ENCODE measurements around the gene ATOH8.

DNA sequence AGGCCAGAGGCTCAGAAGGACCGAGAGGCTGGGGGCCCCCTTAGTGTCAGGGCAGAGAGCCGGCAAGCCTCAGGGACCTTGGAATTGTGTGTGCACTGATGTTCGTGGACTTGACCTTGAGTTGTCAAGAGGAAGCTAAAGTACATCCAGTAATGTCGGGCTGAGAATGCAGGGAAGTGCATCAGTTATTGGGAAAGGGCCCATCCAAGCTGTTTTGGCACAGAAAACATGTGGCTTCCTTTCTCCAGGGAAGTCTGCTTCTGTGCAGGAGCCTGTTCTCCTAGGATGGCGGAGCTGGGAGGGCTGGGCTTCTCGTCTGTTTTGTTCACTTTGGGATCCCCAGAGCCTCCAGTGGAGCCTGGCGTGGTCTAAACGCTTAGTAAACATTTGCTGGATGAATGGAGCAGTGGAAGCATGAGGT, 23.7 kb downstream of the ATOH8 start:
- no peak for TF ChIP-seq CTCF (IDR thresholded peaks at IDR 0.05; ENCODE audit: insufficient read depth, low read length)
- TF ChIP-seq, protein P1, sequence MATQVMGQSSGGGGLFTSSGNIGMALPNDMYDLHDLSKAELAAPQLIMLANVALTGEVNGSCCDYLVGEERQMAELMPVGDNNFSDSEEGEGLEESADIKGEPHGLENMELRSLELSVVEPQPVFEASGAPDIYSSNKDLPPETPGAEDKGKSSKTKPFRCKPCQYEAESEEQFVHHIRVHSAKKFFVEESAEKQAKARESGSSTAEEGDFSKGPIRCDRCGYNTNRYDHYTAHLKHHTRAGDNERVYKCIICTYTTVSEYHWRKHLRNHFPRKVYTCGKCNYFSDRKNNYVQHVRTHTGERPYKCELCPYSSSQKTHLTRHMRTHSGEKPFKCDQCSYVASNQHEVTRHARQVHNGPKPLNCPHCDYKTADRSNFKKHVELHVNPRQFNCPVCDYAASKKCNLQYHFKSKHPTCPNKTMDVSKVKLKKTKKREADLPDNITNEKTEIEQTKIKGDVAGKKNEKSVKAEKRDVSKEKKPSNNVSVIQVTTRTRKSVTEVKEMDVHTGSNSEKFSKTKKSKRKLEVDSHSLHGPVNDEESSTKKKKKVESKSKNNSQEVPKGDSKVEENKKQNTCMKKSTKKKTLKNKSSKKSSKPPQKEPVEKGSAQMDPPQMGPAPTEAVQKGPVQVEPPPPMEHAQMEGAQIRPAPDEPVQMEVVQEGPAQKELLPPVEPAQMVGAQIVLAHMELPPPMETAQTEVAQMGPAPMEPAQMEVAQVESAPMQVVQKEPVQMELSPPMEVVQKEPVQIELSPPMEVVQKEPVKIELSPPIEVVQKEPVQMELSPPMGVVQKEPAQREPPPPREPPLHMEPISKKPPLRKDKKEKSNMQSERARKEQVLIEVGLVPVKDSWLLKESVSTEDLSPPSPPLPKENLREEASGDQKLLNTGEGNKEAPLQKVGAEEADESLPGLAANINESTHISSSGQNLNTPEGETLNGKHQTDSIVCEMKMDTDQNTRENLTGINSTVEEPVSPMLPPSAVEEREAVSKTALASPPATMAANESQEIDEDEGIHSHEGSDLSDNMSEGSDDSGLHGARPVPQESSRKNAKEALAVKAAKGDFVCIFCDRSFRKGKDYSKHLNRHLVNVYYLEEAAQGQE (IDR thresholded peaks at IDR 0.05; ENCODE audit: insufficient replicate concordance, low read depth) = no peak
